Activated CD8-positive, alpha-beta memory T cell treated with anti-CD3 and anti-CD28 coated beads, Interleukin-2, amount 10 ng/mL, durations not matched to agents 7 days and 5 days (primary cell): Measurements from ENCODE around the gene ZNF776. TPM values are rescaled to one million over a fixed set of nuclear protein-coding genes. Genes with fewer than 3 reads are reported as not detected.
"Not testable (repeated sequence)": the region's sequence is repeated elsewhere in the genome, so short reads cannot be mapped to it uniquely, and the experiment has no call there.

Experiments
- ATAC-seq: fragments of 150-1000 bp; cut with Tn5 transposase; one replicate; pipeline ENCODE4 v1.10.0; 2021; ENCODE audit warnings: moderate library complexity
- CTCF ChIA-PET: fragments of 350-600 bp; sonication (Branson Sonifier 250); formaldehyde crosslinking; loops from one replicate; lab custom pipeline; 2021; ENCODE audit warnings: antibody characterized with exemption; lab: Charles Lee
- DNase-seq: peaks from one replicate; pipeline ENCODE4 v3.0.0-alpha.2; 2020
- H3K27ac Mint-ChIP-seq: one replicate; pipeline ENCODE4 v1.8.0; 2021; ENCODE audit warnings: mild to moderate bottlenecking, mixed read lengths
- H3K27me3 Mint-ChIP-seq: one replicate; pipeline ENCODE4 v1.8.0; 2021; ENCODE audit warnings: mixed read lengths
- H3K36me3 Mint-ChIP-seq: one replicate; pipeline ENCODE4 v1.8.0; 2021; ENCODE audit warnings: mild to moderate bottlenecking, mixed read lengths
- H3K4me1 Mint-ChIP-seq: one replicate; pipeline ENCODE4 v1.8.0; 2021; ENCODE audit warnings: mixed read lengths
- H3K4me3 Mint-ChIP-seq: one replicate; pipeline ENCODE4 v1.8.0; 2021; ENCODE audit warnings: mild to moderate bottlenecking, moderate library complexity, mixed read lengths
- H3K9me3 Mint-ChIP-seq: one replicate; pipeline ENCODE4 v1.8.0; 2022; ENCODE audit warnings: low read depth, mixed read lengths
- total RNA-seq, 2 experiments: library from RNA; stranded (reverse); gene quantifications; one replicate each; pipeline ENCODE4 v1.2.3, GENCODE V29; 2021

Gene ZNF776
- total RNA-seq, 2 experiments from 2014 or later, result 15.4 to 18.1 TPM

DNA sequence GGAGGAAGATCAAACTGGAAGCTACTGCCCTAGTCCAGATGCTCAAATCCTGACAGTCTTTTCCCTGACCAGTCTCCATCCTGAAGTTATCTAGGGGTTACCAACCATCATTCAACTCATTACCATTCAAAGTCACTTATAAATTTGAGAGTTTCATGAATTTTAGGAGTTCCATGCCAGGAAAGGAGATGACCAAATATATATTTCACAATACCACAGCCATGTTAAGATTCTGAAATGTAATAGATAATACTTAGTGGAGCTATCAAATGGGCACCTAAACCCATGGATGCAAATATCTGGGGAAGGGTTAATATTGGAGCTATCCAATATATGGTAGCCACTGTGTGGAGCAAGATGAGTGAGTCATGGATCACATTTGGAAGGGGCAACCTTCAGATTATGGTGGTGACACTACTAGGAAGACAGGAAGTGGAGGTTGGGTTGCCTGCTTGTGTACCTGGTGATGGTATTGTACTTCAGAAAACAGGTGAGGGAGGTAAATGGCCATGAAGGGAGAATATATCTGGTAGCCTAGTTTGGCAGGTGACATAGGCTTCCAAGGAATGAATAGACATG lies 41.6 kb downstream of the ZNF776 start:
- CTCF ChIA-PET, result no interaction called here

DNA sequence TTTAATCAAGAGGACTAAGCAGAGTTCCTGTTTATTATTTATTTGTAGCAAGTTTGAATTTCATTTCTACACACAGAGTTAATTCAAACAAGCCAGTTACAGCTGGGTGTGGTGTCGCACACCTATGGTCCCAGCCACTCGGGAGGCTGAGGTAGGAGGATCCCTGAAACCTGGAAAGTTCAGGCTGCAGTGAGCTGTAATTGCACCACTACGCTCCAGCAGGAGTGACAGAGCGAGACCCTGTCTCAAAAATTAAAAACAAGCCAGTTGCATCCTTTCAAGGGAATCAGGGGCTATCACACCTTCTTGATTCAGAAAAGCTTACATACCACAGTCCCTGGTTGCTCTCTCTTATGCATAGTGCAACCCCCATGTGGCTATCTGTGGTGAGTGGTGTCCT lies 42.7 kb downstream of the ZNF776 start:
- Mint-ChIP-seq H3K27me3 (no peaks in the 10 kb centered on the region), H3K4me3 (no peak overlapping the region), H3K4me1 (peaks cover 19% of the 10 kb centered on the region), H3K9me3 (peaks cover 35% of the 10 kb centered on the region), H3K36me3 (peaks cover 70% of the 10 kb centered on the region), H3K27ac (no peak overlapping the region)
- CTCF ChIA-PET, result no interaction called here
- ATAC-seq (no peak), DNase-seq (no peak)

More for the DNA sequence above, 41.6 kb downstream of the ZNF776 start:
- H3K4me3 Mint-ChIP-seq, result no peak overlapping the region
- H3K9me3 Mint-ChIP-seq, result peaks cover 35% of the 10 kb centered on the region
- DNase-seq, result no peak
- peaks cover 68% of the 10 kb centered on the region for H3K36me3 Mint-ChIP-seq
- peaks cover 19% of the 10 kb centered on the region for H3K4me1 Mint-ChIP-seq
- H3K27ac Mint-ChIP-seq, result peak overlapping the region; percentile 57
- no peaks in the 10 kb centered on the region for H3K27me3 Mint-ChIP-seq
- ATAC-seq, result no peak

DNA sequence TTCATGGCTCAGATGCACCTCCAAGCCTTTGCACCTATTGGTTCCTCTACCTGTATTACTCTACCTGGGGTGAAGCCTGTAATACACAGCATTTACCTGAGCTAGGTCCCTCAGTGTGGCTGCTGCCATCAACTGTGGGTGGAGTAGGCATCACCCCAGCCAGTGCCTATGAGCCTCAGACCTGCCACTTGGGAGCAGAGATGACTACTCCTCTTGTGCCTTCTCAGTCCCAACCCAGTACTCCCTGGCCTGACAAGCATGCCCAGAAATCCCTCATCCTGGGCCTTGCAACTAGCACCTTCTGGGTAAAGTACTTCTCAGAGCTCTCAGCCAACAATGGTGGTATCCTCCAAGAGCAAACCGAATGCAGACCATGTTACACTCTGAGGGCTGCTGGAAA lies 50.0 kb downstream of the ZNF776 start:
- H3K27ac Mint-ChIP-seq, H3K4me3 Mint-ChIP-seq, H3K27me3 Mint-ChIP-seq, H3K4me1 Mint-ChIP-seq, DNase-seq, H3K9me3 Mint-ChIP-seq, ATAC-seq: not testable (repeated sequence)
- H3K36me3 Mint-ChIP-seq, result peaks cover 47% of the 10 kb centered on the region
- CTCF ChIA-PET, result interaction anchor here (0.6 kb wide), 1 partner anchor 53 kb away, joined by 3 read pairs; no protein-coding TSS in a partner anchor

DNA sequence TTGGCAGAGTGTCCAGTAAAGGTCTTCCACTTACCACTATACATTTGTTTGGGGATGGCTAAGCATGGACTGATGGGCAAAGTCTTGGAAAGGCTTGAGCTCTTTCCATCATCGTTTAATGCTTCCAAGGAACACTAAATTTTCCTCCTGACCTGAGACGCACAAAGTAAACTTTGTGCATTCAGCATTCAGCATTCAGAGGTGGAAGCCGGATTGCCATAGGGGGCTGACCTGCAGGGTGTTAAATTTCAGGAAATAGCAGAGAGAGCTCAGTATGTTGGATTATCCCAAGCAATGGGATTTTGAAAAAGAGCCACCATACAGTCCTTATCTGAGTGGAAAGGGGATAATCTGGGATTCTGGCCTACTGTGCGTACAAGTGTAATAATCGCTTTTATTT lies 54.1 kb downstream of the ZNF776 start:
- H3K4me1 Mint-ChIP-seq, result peaks cover 27% of the 10 kb centered on the region
- ATAC-seq (no peak), DNase-seq (no peak)
- peaks cover 39% of the 10 kb centered on the region for H3K36me3 Mint-ChIP-seq
- no peak overlapping the region for H3K27ac Mint-ChIP-seq
- no peaks in the 10 kb centered on the region for H3K9me3 Mint-ChIP-seq
- H3K27me3 Mint-ChIP-seq, result no peaks in the 10 kb centered on the region
- no peak overlapping the region for H3K4me3 Mint-ChIP-seq
- CTCF ChIA-PET, result no interaction called here

DNA sequence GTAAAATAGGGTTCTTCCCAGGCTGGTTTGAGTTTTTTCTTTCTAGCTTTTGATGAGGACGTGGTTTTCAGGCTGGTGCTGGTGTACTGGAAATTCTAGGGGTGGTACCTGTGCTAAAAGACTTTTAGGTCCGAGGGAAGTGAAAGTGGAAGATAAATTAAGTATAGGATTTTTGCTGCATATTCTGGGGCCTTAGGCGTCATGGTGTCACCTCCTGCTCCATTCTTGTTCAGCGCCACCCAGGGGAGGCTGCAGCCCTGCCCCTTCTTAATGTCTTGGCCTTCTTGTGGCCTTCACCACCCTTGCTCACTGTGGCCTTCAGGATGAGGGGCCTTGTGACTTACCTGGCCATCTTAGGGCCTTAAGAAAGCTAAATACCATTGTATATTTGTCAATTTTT lies 55.7 kb downstream of the ZNF776 start:
- CTCF ChIA-PET, result no interaction called here
- Mint-ChIP-seq H3K9me3 (no peaks in the 10 kb centered on the region), H3K4me3 (no peak overlapping the region), H3K27ac (peak overlapping the region; percentile 14), H3K36me3 (peaks cover 35% of the 10 kb centered on the region), H3K4me1 (peaks cover 28% of the 10 kb centered on the region), H3K27me3 (no peaks in the 10 kb centered on the region)
- DNase-seq (no peak), ATAC-seq (no peak)

DNA sequence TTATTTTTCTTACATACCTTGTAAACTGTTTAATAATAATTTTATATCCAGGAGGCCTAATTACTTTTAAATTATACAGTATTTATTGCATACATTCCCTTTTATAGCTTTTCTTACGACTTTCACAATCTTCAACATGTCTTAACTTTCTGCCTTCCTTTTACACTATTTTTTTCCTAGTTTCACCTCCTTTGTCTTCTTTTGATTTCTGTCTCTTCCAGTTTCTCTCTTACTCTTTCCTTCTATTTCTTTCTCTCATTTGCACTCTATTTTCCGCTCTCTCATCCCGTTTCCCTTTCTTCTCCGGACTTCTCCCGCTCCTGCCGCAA lies 56.6 kb downstream of the ZNF776 start:
- CTCF ChIA-PET, result no interaction called here
- Mint-ChIP-seq H3K4me1 (peaks cover 26% of the 10 kb centered on the region), H3K9me3 (no peaks in the 10 kb centered on the region), H3K27ac (peak overlapping the region; percentile 20), H3K27me3 (no peaks in the 10 kb centered on the region), H3K4me3 (peak overlapping the region; percentile 44), H3K36me3 (peaks cover 43% of the 10 kb centered on the region)
- ATAC-seq (no peak), DNase-seq (no peak)

DNA sequence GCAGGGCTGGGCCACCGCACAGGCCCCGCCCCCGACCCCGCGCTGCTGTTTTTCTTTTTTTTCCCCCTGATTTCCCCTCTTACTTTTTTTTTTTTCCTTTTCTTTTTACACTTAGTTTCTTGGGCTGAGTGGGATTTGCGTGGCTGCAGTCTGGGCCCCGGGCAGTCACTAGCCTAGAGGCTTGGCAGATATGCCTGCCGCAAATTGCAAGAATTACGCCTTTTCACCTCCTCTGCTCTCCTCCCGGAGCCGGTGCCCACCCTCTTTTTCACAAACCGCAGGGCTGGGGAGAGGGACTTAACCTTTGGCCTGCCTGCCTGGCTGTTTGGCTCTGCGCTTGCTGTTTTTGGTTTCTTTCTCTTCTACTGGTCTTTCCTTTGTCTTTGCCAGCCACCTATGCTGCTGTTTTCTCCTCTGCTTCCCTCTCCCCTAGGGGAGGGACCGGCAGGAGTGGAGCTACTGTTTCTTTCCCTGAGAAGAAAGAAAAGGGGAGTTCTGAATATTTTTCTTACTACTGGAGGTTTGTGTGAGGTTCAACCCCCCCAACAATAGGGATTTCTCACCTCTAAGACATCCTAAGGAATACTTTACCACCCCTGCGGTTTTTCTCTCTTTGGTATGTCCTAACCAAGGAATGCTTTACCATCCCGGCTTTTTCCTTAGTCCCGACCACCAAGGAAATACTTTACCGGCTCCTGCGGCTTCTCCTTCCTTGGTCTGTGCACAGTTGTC lies 57.1 kb downstream of the ZNF776 start:
- H3K27me3 Mint-ChIP-seq, result no peaks in the 10 kb centered on the region
- H3K9me3 Mint-ChIP-seq, result no peaks in the 10 kb centered on the region
- H3K4me3 Mint-ChIP-seq, result peak overlapping the region; percentile 44
- H3K27ac Mint-ChIP-seq, result peak overlapping the region; percentile 20
- ATAC-seq (no peak), DNase-seq (no peak)
- CTCF ChIA-PET, result no interaction called here
- H3K36me3 Mint-ChIP-seq, result peaks cover 47% of the 10 kb centered on the region
- H3K4me1 Mint-ChIP-seq, result peaks cover 20% of the 10 kb centered on the region

DNA sequence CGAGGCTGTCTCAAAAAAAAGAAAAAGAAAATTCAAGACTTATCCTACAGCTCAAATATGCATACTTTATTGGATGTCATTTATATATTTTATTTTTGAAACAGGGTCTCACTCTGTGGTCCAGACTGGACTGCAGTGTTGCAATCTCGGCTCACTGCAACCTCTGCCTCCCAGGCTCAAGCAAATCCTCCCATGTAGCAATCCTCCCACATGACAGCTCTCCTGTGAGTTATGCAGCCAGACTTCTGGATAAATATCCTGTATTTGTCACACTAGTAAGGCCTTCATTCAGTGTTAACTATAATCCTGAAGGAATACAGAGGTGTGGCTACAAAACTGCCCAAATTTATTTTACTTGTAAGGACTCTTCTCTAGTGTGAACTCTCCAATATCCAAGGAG lies 60.9 kb downstream of the ZNF776 start:
- no peak for ATAC-seq
- H3K36me3 Mint-ChIP-seq, result peaks cover 59% of the 10 kb centered on the region
- CTCF ChIA-PET, result no interaction called here
- peaks cover 19% of the 10 kb centered on the region for H3K4me1 Mint-ChIP-seq
- no peak for DNase-seq
- no peaks in the 10 kb centered on the region for H3K9me3 Mint-ChIP-seq
- no peak overlapping the region for H3K27ac Mint-ChIP-seq
- no peaks in the 10 kb centered on the region for H3K27me3 Mint-ChIP-seq
- no peak overlapping the region for H3K4me3 Mint-ChIP-seq

Other genes starting within 250 kb of the ZNF776 start
- 1 to 10 TPM; 8.5 to 9.7 TPM for gene ZNF773, start 246.9 kb upstream of the ZNF776 start, total RNA-seq
- 1 to 10 TPM; 6.6 to 6.7 TPM for gene ZNF549, start 219.5 kb upstream of the ZNF776 start, total RNA-seq
- gene ZNF550, start 187.0 kb upstream of the ZNF776 start, total RNA-seq, result 10 to 100 TPM; 13.7 to 14.2 TPM
- 1 to 10 TPM; 5.3 to 5.7 TPM for gene ZNF416, start 167.9 kb upstream of the ZNF776 start, total RNA-seq
- gene ZIK1, start 162.7 kb upstream of the ZNF776 start, total RNA-seq, result 10 to 100 TPM; 10.6 to 11.5 TPM
- gene ZNF530, start 146.9 kb upstream of the ZNF776 start, total RNA-seq, result 10 to 100 TPM; 10.6 to 12.4 TPM
- gene ZNF134, start 132.6 kb upstream of the ZNF776 start, total RNA-seq, result 10 to 100 TPM; 17.8 to 19.0 TPM
- 10 to 100 TPM; 14.2 to 15.1 TPM for gene ZNF211, start 113.6 kb upstream of the ZNF776 start, total RNA-seq
- gene ZSCAN4, start 77.9 kb upstream of the ZNF776 start, total RNA-seq, result not detected
- 10 to 100 TPM; 13.3 to 16.7 TPM for gene ZNF551, start 64.8 kb upstream of the ZNF776 start, total RNA-seq
- gene ZNF154, start 37.6 kb upstream of the ZNF776 start, total RNA-seq, result 1 to 10 TPM; 4.0 to 5.6 TPM
- 10 to 100 TPM; 13.0 to 13.8 TPM for gene ZNF671, start 19.2 kb upstream of the ZNF776 start, total RNA-seq
- gene ZNF586, start 22.9 kb downstream of the ZNF776 start, total RNA-seq, result 10 to 100 TPM; 20.4 to 23.0 TPM
- 10 to 100 TPM in 1 of 2 experiments, 1 to 10 TPM in 1; 9.7 to 11.1 TPM for gene ZNF552, start 68.1 kb downstream of the ZNF776 start, total RNA-seq
- gene ZNF587B, start 83.5 kb downstream of the ZNF776 start, total RNA-seq, result 10 to 100 TPM; 14.6 to 19.3 TPM
- gene ZNF587, start 103.0 kb downstream of the ZNF776 start, total RNA-seq, result 10 to 100 TPM; 30.8 to 41.2 TPM
- gene ZNF814, start 142.2 kb downstream of the ZNF776 start, total RNA-seq, result 10 to 100 TPM; 26.7 to 28.1 TPM
- gene ZNF417, start 169.8 kb downstream of the ZNF776 start, total RNA-seq, result 10 to 100 TPM; 17.8 to 24.0 TPM
- gene ZNF418, start 188.6 kb downstream of the ZNF776 start, total RNA-seq, result 1 to 10 TPM; 5.7 to 6.6 TPM
- gene ZNF256, start 200.9 kb downstream of the ZNF776 start, total RNA-seq, result 1 to 10 TPM; 7.6 to 9.3 TPM
- gene C19orf18, start 227.7 kb downstream of the ZNF776 start, total RNA-seq, result under 1 TPM; 0.33 to 0.88 TPM